ENCODE data around the gene JPH2.

Gene JPH2

GRCh38 chr20:44073011-44073674 is 113.8 kb downstream of the JPH2 start:
- no peak for FAIRE-seq

DNA sequence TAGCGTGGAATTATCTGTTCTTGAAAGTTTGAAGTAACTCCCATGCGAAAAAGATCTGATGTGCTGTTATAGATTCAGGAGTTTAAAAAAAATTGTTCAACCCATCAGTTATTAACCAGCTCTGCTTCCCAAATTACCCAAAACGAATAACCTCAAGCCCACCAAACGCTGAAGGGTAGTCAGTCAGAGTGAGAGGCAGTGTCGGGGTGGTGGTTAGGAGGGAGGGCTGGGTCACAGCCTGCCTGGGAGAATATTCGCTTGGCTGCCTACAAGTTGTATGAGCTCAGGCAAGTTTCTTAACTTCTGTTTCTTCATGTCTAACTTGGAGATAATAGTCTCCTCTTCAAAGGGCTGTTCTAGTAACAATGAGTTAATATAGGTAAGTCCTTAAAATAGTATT is 114.6 kb downstream of the JPH2 start:
- no peak for FAIRE-seq

- no peak for FAIRE-seq
Measured at GRCh38 chr20:44071526-44072111, 115.4 kb downstream of the JPH2 start.

- FAIRE-seq: no peak
Measured at GRCh38 chr20:44071057-44071456, 115.9 kb downstream of the JPH2 start.

- no peak for FAIRE-seq
Measured at GRCh38 chr20:44070139-44070900, 116.7 kb downstream of the JPH2 start.

- no peak for FAIRE-seq
Measured at GRCh38 chr20:44069203-44070011, 117.6 kb downstream of the JPH2 start.

- FAIRE-seq: no peak
Measured at GRCh38 chr20:44068316-44069201, 118.4 kb downstream of the JPH2 start.

DNA sequence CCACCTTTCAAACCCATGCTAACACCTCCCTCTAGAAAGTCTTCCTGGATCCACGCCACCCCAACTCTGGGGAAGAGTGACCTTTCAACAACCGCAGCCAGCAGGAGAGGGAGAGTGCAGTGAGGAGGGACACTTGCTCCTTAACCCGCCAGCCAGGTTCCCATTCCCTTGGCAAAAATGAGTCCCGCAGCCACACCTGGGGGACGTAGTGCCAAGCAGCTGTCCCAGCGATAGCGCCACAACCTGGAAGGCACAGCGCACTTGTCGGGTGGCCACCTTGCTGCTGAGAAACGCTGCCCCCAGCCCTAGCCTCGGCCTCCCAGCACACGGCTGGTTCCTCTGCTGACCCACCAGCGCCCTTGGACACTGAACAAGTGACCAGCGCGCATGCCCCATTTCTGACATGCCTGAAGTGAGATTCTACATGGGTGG is 119.3 kb downstream of the JPH2 start:
- FAIRE-seq: no peak

DNA sequence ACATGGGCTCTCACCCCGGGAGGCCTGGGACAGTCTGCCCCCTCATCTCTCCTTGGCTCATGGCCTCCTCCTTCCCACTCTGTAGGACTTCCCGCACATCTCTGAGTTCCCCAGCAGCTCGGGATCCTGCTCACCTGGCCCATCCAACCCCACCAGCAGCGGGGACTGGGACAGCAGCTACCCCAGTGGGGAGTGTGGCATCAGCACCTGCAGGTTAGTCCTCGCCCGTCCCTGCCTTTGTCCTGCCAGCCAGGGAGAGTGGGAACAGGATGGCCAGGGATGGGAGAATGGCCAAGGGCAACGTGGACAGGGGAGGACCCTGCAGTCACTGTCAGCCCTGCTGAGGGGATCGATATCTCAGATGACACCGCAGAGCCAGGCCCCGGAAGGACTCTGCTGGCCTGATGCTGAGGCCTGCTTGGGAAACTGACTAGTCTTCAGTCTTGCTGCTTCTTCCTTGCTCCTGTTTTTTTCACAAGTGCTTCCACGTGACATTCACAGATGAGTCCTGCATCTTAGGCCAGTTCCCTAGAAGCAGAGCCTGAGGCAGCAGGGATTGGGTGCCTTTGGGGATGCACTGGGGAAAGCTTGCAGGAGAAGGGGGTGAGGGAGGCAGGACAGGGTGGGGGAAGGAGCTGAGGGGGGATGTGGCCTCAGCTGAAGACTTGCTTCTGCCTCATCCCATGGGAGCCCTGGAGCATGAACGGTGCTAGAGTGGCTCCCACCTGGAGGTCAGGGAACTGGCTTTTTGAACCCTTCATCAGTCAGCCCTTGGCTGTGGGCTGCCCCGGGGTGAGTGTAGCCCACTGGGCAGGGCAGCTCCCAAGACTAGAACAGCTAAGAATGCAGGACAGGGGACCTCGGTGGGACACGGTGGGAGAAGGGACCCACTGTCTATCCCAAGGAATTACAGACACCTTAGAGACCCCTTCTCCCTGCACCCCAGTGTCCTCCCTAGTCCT is 120.1 kb downstream of the JPH2 start:
- FAIRE-seq: no peak

GRCh38 chr20:44065401-44066340 is 121.3 kb downstream of the JPH2 start:
- FAIRE-seq: no peak

DNA sequence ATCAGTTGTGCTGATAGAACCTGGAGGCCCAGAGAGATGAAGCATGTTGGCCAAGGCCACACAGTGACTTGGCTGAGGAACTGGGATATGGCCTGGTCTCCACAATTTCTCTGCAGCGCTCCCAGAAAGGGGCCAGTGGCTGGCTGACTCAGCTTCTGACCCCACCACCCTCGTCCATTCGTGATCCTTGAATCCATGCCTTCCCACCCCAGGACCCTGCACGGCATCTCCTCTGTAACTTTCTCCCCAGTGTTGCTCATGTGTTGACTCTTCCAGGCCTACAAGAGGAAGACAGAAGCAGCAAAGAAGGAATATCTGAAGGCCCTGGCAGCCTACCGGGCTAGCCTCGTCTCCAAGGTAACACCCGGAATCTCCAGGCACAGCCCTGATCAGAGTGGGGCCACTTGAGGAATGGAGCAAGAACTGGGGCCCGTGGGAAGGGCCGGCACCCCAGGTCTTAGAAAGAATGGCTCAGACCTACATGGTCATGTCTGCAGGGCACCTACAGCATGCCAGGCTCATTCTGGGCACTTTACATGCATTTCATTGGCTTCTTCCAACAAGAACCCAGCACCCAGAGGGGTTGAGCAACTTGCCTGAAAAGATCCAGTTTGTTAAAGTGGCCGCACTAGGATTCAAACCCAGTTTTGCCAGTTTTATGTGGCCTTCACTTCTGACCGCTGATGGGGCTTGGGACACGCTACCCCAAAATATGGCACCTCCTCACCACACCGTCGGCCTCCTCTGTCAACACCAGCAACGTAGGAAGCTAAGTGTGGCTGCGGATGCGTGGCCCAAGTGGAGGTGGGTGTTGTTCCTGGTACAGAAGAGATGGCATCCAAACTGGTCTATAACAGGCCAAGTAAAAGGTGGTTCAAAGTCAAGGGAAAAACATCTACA is 122.2 kb downstream of the JPH2 start:
- no peak for FAIRE-seq
